Activated naive CD4-positive, alpha-beta T cell treated with anti-CD3 and anti-CD28 coated beads for 36 hours (primary cell): Measurements from ENCODE around the gene VANGL2. TPM values are rescaled to one million over a fixed set of nuclear protein-coding genes. Genes with fewer than 3 reads are reported as not detected.
"Not testable (repeated sequence)": the region's sequence is repeated elsewhere in the genome, so short reads cannot be mapped to it uniquely, and the experiment has no call there.

Experiments
- CTCF ChIA-PET: fragments of 350-600 bp; sonication (Branson Sonifier 250); formaldehyde crosslinking; loops from one replicate; lab custom pipeline; 2021; ENCODE audit warnings: antibody characterized with exemption; lab: Charles Lee
- DNase-seq: peaks from one replicate; pipeline ENCODE4 v3.0.0-alpha.2; 2020
- H3K27ac Mint-ChIP-seq: one replicate; pipeline ENCODE4 v1.8.0; 2021; ENCODE audit warnings: mild to moderate bottlenecking, mixed read lengths
- H3K27me3 Mint-ChIP-seq: one replicate; pipeline ENCODE4 v1.8.0; 2021; ENCODE audit warnings: low read depth, mixed read lengths
- H3K36me3 Mint-ChIP-seq: one replicate; pipeline ENCODE4 v1.8.0; 2021; ENCODE audit warnings: low read depth, mixed read lengths
- H3K4me1 Mint-ChIP-seq: one replicate; pipeline ENCODE4 v1.8.0; 2021; ENCODE audit warnings: low read depth, mixed read lengths
- H3K4me3 Mint-ChIP-seq: one replicate; pipeline ENCODE4 v1.8.0; 2021; ENCODE audit warnings: mild to moderate bottlenecking, moderate library complexity, mixed read lengths
- H3K9me3 Mint-ChIP-seq: one replicate; pipeline ENCODE4 v1.8.0; 2021; ENCODE audit warnings: mixed read lengths
- intact Hi-C: fragments of 100-400 bp; cut with micrococcal nuclease; formaldehyde crosslinking; loops from one replicate; pipeline ENCODE4 v1.15.1; 2023
- total RNA-seq, 2 experiments: library from RNA; stranded (reverse); gene quantifications; one replicate each; pipeline ENCODE4 v1.2.3, GENCODE V29; 2021

VANGL2 gene
- total RNA-seq, 2 experiments from 2014 or later = 0.27 TPM; not detected in 1

DNA sequence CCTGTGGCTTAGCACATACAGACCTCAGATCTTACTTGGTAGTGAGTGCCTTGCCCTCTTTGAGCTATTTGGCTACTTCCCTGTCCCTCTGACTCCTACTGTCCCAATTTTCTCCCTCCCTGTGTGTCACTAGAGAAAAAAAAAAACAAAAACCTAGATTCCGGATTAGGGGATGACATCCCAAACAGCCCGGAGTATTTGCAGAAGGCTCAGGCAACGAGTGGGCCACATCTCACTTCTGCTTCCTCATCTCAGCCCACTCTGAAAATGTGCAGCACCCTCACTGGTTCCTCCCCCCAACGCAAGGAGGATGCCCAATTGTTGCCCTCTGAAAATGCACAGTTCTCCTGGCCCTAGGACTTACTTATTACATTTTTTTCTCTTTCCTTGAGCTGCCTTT, 28.6 kb upstream of the VANGL2 start:
- DNase-seq = no peak
- H3K4me3 Mint-ChIP-seq = no peak overlapping the region
- peaks cover 13% of the 10 kb centered on the region for H3K4me1 Mint-ChIP-seq
- no peak overlapping the region for H3K27ac Mint-ChIP-seq
- no peaks in the 10 kb centered on the region for H3K36me3 Mint-ChIP-seq
- intact Hi-C loops = no loop called here
- CTCF ChIA-PET = interaction anchor here (0.6 to 1.5 kb wide), 4 partner anchors 9 to 80 kb away, joined by 3 to 5 read pairs (median 4); no protein-coding TSS in a partner anchor
- no peaks in the 10 kb centered on the region for H3K9me3 Mint-ChIP-seq
- no peaks in the 10 kb centered on the region for H3K27me3 Mint-ChIP-seq

DNA sequence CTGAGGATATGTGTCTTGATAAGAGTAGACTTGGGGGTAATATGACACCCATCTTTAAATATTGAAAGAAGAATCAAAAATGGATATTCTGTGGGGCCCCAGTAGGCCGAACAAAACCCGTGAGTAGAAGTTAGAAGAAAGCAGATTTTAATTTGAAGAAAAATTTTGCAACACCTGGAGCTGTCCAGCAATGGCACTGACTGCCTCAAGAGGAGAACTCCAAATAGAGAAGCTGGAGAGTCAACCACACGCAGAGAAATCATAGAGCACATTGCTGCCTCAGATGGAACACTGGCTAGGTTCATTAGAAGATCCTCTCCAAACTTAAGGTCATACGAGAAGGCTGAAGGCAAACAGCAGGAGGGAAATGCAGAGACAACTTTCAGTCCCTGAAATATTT, 26.7 kb upstream of the VANGL2 start:
- H3K27me3 Mint-ChIP-seq = no peaks in the 10 kb centered on the region
- no peaks in the 10 kb centered on the region for H3K9me3 Mint-ChIP-seq

DNA sequence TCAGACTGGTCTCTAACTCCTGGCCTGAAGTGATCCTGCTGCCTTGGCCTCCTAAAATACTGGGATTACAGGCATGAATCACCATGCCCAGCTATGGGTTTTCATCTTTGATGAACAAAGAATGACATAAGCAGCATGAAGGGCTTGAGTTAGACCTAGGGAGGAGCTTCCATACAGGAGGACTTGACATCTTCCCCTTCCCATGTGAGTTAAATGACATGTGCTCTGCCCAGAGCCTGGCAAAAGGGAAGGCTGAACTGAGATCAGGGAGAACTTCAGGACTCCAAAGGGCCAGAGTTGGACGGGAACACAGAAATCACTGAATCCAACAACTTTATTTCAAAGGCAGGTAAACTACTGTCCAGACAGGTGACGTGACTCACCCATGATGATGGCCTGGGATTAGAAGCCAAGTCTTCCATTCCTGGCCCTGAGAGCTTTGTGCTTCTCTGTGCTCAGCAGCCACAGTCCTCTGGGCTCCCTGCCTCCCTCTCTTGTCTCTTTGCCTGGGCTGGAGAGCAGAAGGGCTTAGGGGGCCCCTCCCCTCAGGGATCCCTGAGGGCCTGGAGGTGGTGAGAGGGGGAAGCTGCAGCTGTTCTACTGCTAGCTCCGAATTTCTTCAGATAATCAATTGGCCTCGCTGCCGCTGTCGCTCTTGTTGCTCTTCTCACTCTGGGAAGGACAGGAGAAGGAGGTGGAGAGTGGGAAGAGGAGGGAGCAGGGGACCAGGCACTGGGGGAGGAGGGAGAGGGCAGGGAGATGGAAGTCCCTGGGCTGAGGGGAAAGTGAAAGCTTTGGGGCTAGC, 25.9 kb upstream of the VANGL2 start:
- CTCF ChIA-PET = interaction anchor here (1.1 to 4.0 kb wide), 3 partner anchors 83 to 244 kb away, joined by 3 to 34 read pairs (median 3); no protein-coding TSS in a partner anchor

More for the DNA sequence above, 26.7 kb upstream of the VANGL2 start:
- CTCF ChIA-PET = interaction anchor here (0.6 to 1.5 kb wide), 2 partner anchors 107 to 180 kb away, joined by 4 to 5 read pairs; no protein-coding TSS in a partner anchor
- H3K36me3 Mint-ChIP-seq = no peaks in the 10 kb centered on the region
- H3K4me3 Mint-ChIP-seq = no peak overlapping the region
- peaks cover 13% of the 10 kb centered on the region for H3K4me1 Mint-ChIP-seq
- intact Hi-C loops = no loop called here
- DNase-seq = no peak
- no peak overlapping the region for H3K27ac Mint-ChIP-seq

DNA sequence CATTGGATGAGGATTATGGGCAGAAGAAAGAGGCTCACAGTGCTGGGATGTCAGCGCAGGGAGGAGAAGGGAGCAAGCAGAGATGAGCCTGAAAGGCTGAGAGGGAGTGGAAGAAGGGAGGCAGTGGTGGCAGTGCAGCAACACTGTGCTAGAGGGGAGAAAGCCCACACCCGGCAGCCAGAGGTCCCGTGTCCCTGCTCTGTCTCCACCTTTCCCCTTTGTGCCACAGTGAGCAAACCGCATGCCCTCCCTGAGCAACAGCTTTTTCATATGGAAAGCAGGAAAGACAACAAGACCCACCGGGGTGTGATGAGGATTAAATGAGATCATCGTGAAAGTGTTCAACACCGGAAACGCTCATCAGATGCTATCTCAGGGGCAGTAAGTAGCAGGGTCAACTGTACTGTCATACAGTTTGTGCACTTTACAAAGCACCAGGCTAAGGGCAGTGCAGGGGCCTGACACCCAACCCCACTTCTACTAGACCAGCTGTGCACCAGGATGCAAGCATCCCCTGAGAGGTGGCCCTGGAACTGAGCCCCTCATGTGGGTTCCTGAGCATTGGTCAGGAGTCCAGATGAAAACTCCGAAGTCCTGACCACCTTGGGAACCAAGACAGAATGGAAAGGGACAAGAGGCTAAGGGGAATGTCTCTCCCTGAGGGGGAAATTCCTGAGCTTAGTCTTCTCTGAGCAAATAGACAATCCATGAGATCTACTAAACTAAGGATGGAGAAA, 24.4 kb upstream of the VANGL2 start:
- Mint-ChIP-seq H3K4me1 (peaks cover 13% of the 10 kb centered on the region), H3K27me3 (no peaks in the 10 kb centered on the region), H3K27ac (no peak overlapping the region), H3K36me3 (no peaks in the 10 kb centered on the region), H3K9me3 (no peaks in the 10 kb centered on the region), H3K4me3 (no peak overlapping the region)
- intact Hi-C loops = loop anchor here (1.0 kb wide), 4 partner anchors 85 to 291 kb away; no protein-coding TSS in a partner anchor
- DNase-seq = peak; percentile 25
- CTCF ChIA-PET = interaction anchor here (0.6 to 5.0 kb wide), 39 partner anchors 8 to 632 kb away, joined by 3 to 34 read pairs (median 5); partner anchors contain the start of genes CASQ1, IGSF8 and PEA15

More for the DNA sequence above, 25.9 kb upstream of the VANGL2 start:
- Mint-ChIP-seq H3K4me3 (no peak overlapping the region), H3K27me3 (no peaks in the 10 kb centered on the region), H3K4me1 (peaks cover 13% of the 10 kb centered on the region), H3K36me3 (no peaks in the 10 kb centered on the region), H3K9me3 (no peaks in the 10 kb centered on the region), H3K27ac (no peak overlapping the region)
- no peak for DNase-seq
- intact Hi-C loops = no loop called here

DNA sequence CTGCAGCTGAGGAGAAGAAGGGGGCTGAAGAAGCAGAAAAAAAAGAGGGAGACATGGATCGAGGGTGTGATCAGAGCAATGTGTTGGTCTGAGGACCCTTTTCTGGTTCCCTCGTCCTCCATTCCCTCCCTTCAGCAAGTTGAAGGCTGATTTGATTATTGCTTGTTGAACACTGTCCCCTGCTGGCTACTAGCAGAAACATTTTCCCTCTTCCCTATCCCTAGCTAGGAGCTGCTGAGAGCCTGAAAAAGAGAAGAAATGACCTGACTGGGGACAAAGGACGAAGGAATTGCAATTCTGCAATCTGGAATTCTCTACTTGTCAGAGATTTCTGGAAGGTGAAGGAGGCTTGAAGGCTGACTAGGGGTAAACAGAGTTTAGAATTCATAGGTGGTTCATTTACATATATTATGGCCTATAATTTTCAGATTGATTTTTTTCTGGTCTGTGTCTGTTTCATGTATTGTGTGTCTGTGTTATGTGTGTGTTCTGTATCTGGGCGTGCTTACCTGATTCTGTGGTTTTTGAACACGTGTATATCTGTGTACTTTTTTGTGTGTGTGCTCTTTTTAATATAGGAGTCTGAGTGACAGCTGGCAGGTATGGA, 23.7 kb upstream of the VANGL2 start:
- H3K27ac Mint-ChIP-seq = no peak overlapping the region
- intact Hi-C loops = loop anchor here (1.0 kb wide), 4 partner anchors 85 to 291 kb away; no protein-coding TSS in a partner anchor
- CTCF ChIA-PET = interaction anchor here (0.6 to 5.0 kb wide), 49 partner anchors 9 to 631 kb away, joined by 3 to 34 read pairs (median 4); partner anchors contain the start of genes CASQ1, IGSF8 and PEA15
- H3K27me3 Mint-ChIP-seq = no peaks in the 10 kb centered on the region
- no peaks in the 10 kb centered on the region for H3K9me3 Mint-ChIP-seq
- H3K4me1 Mint-ChIP-seq = peaks cover 13% of the 10 kb centered on the region
- no peaks in the 10 kb centered on the region for H3K36me3 Mint-ChIP-seq
- DNase-seq = peak; percentile 55
- no peak overlapping the region for H3K4me3 Mint-ChIP-seq

DNA sequence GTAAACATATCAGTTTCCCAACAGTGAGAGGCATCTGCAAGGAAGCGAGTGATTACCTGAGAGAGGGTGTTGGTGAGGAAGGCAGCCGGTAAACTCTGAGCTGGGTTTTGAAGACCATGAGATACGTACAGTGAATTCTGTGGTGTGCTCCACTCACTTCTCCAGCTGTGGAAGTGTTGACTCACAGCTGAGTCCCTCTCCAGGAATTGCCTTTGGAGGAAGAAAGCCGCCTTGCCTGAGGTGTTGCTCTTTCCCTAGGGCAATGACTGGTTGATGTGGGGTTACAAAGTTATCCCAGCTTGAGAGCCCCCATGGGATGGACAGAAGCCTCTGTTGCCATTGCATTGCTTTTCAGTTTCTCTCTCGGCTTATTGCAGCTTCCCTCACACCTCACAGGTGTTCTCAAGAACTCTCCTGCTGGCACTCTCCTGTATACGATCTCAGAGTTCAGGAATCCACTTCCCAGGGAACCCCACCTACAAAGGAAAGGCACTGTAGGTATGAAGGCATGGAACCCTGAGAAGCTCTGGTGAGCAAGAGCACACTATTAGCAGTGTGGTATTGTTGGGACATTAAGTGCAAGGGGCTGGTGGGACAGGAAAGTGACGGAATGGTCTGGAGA, 22.7 kb upstream of the VANGL2 start:
- no peak overlapping the region for H3K27ac Mint-ChIP-seq
- CTCF ChIA-PET = interaction anchor here (0.8 to 5.0 kb wide), 25 partner anchors 11 to 299 kb away, joined by 3 to 34 read pairs (median 5); partner anchors contain the start of genes CASQ1 and PEA15
- no peak overlapping the region for H3K4me3 Mint-ChIP-seq
- no peaks in the 10 kb centered on the region for H3K27me3 Mint-ChIP-seq
- intact Hi-C loops = no loop called here
- H3K4me1 Mint-ChIP-seq = peaks cover 13% of the 10 kb centered on the region
- no peak for DNase-seq
- no peaks in the 10 kb centered on the region for H3K36me3 Mint-ChIP-seq
- no peaks in the 10 kb centered on the region for H3K9me3 Mint-ChIP-seq

DNA sequence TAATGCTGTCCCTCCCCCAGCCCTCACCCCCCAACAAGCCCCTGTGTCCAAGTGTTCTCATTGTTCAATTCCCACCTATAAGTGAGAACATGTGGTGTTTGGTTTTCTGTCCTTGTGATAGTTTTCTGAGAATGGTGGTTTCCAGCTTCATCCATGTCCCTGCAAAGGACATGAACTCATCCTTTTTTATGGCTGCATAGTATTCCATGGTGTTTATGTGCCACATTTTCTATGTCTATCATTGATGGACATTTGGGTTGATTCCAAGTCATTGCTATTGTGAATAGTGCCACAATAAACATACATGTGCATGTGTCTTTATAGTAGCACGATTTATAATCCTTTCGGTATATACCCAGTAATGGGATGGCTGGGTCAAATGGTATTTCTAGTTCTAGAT, 15.6 kb upstream of the VANGL2 start:
- H3K27me3 Mint-ChIP-seq, intact Hi-C loops, CTCF ChIA-PET, H3K27ac Mint-ChIP-seq, DNase-seq, H3K9me3 Mint-ChIP-seq, H3K4me3 Mint-ChIP-seq, H3K36me3 Mint-ChIP-seq, H3K4me1 Mint-ChIP-seq: not testable (repeated sequence)

DNA sequence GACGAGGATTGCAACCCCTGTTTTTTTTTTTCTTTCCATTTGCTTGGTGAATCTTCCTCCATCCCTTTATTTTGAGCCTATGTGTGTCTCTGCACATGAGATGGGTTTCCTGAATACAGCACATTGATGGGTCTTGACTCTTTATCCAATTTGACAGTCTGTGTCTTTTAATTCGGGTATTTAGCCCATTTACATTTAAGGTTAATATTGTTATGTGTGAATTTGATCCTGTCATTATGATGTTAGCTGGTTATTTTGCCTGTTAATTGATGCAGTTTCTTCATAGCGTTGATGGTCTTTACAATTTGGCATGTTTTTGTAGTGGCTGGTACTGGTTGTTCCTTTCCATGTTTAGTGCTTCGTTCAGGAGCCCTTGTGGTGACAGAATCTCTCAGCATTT, 12.0 kb upstream of the VANGL2 start:
- H3K27ac Mint-ChIP-seq, H3K36me3 Mint-ChIP-seq, intact Hi-C loops, DNase-seq, H3K4me1 Mint-ChIP-seq, H3K9me3 Mint-ChIP-seq, H3K27me3 Mint-ChIP-seq, H3K4me3 Mint-ChIP-seq: not testable (repeated sequence)
- CTCF ChIA-PET = interaction anchor here (0.9 kb wide), 1 partner anchor 11 kb away, joined by 3 read pairs; no protein-coding TSS in a partner anchor

DNA sequence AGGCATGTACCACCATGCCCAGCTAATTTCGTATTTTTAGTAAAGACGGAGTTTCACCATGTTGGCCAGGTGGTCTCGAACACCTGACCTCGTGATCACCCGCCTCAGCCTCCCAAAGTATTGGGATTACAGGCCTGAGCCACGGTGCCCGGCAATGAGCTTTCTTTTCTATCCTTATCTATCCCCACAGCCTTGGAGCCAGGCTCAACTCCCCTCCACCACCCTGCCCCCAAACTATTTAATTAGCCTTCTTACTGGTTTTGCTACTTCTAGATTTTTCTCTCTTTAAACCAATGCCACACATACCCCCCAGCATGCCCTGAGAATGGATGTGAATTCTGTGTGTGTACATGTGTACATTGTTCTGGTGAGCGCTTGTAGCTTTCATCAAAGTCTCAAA, 5.7 kb upstream of the VANGL2 start:
- Mint-ChIP-seq H3K27ac (no peak overlapping the region), H3K4me1 (no peaks in the 10 kb centered on the region), H3K9me3 (no peaks in the 10 kb centered on the region), H3K27me3 (no peaks in the 10 kb centered on the region), H3K4me3 (no peak overlapping the region), H3K36me3 (no peaks in the 10 kb centered on the region)
- no peak for DNase-seq
- CTCF ChIA-PET = interaction anchor here (0.6 kb wide), 1 partner anchor 34 kb away, joined by 3 read pairs; no protein-coding TSS in a partner anchor
- intact Hi-C loops = no loop called here

DNA sequence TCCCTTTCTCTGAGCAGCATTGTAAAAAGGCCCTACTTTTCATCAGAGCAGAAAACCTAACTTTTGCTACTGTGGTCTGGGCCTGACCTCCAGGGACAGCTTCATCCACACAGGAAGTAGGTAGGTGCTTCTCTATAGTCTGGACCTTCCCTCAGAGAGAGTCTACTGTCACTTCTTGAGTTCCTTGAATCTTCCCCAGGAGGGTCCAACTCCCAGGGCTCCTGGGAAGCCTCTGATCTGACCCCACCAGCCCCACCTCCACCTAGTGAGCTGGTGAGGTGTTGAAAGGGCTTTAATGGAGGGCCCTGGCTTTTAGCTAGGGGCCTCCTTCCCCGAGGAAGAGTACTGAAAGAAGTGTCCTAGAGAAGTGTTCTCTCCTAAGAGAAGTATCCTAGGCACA, 2.7 kb upstream of the VANGL2 start:
- no peak overlapping the region for H3K27ac Mint-ChIP-seq
- H3K9me3 Mint-ChIP-seq = no peaks in the 10 kb centered on the region
- CTCF ChIA-PET = interaction anchor here (1.0 to 1.8 kb wide), 2 partner anchors 21 kb away, joined by 3 to 7 read pairs; no protein-coding TSS in a partner anchor
- peaks cover 13% of the 10 kb centered on the region for H3K27me3 Mint-ChIP-seq
- intact Hi-C loops = no loop called here
- H3K36me3 Mint-ChIP-seq = no peaks in the 10 kb centered on the region
- no peak overlapping the region for H3K4me3 Mint-ChIP-seq
- no peak for DNase-seq
- H3K4me1 Mint-ChIP-seq = peaks cover 3% of the 10 kb centered on the region

DNA sequence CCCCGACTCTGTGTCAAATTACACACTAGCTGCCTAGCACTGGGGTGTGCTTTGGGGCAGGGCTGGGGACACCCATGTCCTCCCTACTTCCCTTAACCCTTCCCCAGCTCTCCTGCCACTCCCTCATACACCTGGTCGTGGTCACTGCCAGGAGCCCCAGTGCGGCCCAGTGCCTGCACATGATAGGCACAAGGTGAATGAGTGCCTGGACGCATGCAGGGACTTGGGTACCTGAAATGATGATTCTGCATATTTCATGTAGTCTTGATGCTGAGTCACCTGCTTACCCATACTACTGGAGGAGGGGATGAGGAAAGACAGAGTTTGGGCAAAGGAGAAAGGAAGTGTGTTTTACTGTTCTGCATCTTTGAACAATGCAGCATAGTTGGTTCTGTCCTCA, 1.5 kb upstream of the VANGL2 start:
- no peak for DNase-seq
- CTCF ChIA-PET = interaction anchor here (1.0 kb wide), 1 partner anchor 19 kb away, joined by 3 read pairs; no protein-coding TSS in a partner anchor
- peaks cover 13% of the 10 kb centered on the region for H3K27me3 Mint-ChIP-seq

More for the DNA sequence above, 1.5 kb upstream of the VANGL2 start:
- H3K4me3 Mint-ChIP-seq = no peak overlapping the region
- intact Hi-C loops = no loop called here
- no peaks in the 10 kb centered on the region for H3K36me3 Mint-ChIP-seq
- no peaks in the 10 kb centered on the region for H3K9me3 Mint-ChIP-seq
- peaks cover 3% of the 10 kb centered on the region for H3K4me1 Mint-ChIP-seq
- H3K27ac Mint-ChIP-seq = no peak overlapping the region
